A673 (cell line): ENCODE data around the gene TMEM233.

Experiments used
- EZH2 ChIP-seq: fragments of 200-600 bp; sonication (generic); IDR thresholded peaks from 2 replicates; pipeline ENCODE4 v1.6.1; 2017; ENCODE audit warnings: borderline replicate concordance, low read depth, mild to moderate bottlenecking, mixed read lengths, antibody characterized with exemption, low read length; ENCODE audit not compliant: poor library complexity, severe bottlenecking
- TF ChIP-seq, protein P1 (sequence below): fragments of 300-800, 200-600 bp; sonication (generic); conservative IDR thresholded peaks from 2 replicates; pipeline ENCODE4 v1.5.1; 2017; ENCODE audit warnings: low read depth, mild to moderate bottlenecking, antibody characterized with exemption, low read length, moderate library complexity, mixed read lengths

DNA sequence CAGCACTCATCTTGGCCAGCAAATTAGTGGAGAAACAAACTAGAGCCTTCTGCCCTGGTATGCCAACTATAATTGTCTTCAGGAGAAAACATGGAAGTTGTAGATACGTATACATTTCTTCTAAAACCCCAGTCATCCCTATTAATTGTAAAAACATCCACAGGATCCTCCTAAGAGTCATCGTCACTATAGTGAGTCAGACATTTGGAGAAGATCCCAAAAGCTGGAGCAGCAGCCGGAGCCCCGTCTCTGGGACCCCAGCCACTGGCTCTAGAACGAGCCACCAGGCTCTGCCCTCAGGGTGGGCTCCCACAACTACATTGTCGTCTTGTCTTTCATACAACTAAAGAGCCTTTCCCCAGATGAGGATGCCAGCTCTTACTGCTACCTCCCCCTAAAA lies 89.8 kb downstream of the TMEM233 start:
- TF ChIP-seq, protein P1, sequence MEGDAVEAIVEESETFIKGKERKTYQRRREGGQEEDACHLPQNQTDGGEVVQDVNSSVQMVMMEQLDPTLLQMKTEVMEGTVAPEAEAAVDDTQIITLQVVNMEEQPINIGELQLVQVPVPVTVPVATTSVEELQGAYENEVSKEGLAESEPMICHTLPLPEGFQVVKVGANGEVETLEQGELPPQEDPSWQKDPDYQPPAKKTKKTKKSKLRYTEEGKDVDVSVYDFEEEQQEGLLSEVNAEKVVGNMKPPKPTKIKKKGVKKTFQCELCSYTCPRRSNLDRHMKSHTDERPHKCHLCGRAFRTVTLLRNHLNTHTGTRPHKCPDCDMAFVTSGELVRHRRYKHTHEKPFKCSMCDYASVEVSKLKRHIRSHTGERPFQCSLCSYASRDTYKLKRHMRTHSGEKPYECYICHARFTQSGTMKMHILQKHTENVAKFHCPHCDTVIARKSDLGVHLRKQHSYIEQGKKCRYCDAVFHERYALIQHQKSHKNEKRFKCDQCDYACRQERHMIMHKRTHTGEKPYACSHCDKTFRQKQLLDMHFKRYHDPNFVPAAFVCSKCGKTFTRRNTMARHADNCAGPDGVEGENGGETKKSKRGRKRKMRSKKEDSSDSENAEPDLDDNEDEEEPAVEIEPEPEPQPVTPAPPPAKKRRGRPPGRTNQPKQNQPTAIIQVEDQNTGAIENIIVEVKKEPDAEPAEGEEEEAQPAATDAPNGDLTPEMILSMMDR: no peak
- TF ChIP-seq EZH2: no peak
